Mammary epithelial cell (primary cell): Measurements from ENCODE around the gene FKBP8.

Source experiments
- EZH2 ChIP-seq: IDR thresholded peaks from 2 replicates; pipeline ENCODE4 v1.6.1; 2012; ENCODE audit warnings: low read length, inconsistent platforms, borderline replicate concordance
- TF ChIP-seq, protein P1 (sequence below), 2 donors: IDR thresholded peaks in 1 of 2; conservative IDR thresholded peaks in 1 of 2; 2 replicates each; pipeline ENCODE4 v1.5.1; 2011 to 2012; ENCODE audit warnings: inconsistent platforms in 2 of 2, low read length in 2 of 2, mild to moderate bottlenecking in 2 of 2, control low read depth in 1 of 2, low read depth in 1 of 2; ENCODE audit not compliant: insufficient read depth in 1 of 2; ENCODE audit errors: extremely low read depth in 1 of 2

DNA sequence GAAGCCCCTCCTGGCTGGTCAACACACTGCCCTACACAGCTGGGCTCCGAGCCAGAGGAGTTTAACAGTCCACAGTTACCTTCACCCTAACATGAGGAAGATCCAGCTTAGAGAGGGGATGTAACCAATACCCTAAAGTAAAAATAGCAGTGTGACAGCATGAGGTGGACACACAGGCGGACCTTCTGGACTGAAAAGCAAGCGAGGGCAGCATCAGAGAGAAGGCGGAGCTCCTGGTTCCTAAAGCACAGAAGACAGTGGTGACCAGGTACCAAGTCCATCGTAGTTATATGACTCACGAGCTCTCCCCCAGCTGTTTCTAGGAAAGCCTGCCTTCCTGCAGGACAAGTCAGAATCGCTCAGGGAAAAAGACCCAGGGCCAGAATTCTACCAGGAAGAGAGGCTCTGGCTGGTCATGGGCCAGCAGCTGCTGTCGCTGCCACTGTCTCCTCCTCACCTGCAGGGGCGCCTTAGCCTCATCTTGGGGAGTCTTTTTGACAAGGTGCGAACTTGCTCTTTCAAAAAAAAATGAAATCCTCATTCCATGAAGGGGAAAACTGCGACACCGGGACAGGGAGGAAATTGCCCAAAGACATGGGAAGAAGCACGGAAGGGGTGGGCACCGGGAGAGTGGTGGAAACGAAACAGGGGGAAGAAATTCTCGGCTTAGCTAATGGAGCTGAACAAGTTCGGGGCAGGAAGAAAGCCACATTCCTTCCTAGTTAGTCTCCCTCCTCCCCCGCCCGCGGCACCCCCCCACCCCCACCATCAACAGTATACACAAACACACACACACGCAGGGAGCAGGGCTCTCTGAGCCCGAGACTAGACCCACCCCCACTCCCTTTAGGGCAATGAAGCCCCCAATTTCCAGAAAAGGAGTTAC, 23.2 kb downstream of the FKBP8 start:
- TF ChIP-seq, protein P1, sequence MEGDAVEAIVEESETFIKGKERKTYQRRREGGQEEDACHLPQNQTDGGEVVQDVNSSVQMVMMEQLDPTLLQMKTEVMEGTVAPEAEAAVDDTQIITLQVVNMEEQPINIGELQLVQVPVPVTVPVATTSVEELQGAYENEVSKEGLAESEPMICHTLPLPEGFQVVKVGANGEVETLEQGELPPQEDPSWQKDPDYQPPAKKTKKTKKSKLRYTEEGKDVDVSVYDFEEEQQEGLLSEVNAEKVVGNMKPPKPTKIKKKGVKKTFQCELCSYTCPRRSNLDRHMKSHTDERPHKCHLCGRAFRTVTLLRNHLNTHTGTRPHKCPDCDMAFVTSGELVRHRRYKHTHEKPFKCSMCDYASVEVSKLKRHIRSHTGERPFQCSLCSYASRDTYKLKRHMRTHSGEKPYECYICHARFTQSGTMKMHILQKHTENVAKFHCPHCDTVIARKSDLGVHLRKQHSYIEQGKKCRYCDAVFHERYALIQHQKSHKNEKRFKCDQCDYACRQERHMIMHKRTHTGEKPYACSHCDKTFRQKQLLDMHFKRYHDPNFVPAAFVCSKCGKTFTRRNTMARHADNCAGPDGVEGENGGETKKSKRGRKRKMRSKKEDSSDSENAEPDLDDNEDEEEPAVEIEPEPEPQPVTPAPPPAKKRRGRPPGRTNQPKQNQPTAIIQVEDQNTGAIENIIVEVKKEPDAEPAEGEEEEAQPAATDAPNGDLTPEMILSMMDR (conservative IDR thresholded peaks at IDR 0.05 in 1 of 2, IDR thresholded peaks at IDR 0.05 in 1 of 2; ENCODE audit: extremely low read depth in 1 of 2, insufficient read depth in 1 of 2, low read depth in 1 of 2, low read length in 2 of 2): peak; percentile 63 to 83
- TF ChIP-seq EZH2: no peak
